Fibroblast of mammary gland (primary cell): ENCODE data around the gene SPRY1.

ENCODE experiments used
- DNase-seq: peaks from one replicate; pipeline ENCODE4 v3.0.0-alpha.2; 2010; ENCODE audit warnings: low read depth
- H3K4me3 ChIP-seq: 2 replicates; pipeline ENCODE4 v1.5.1; 2011; ENCODE audit warnings: low read depth, mild to moderate bottlenecking, low read length, moderate library complexity; ENCODE audit not compliant: control insufficient read depth
- CTCF ChIP-seq: conservative IDR thresholded peaks from 2 replicates; pipeline ENCODE4 v1.5.1; 2011; ENCODE audit warnings: low read depth, low read length, inconsistent platforms; ENCODE audit not compliant: control insufficient read depth, insufficient read depth

Gene SPRY1

GRCh38 chr4:123386609-123387008 is 10.0 kb upstream of the SPRY1 start:
- no peak for TF ChIP-seq CTCF
- no peak for DNase-seq
- H3K4me3 ChIP-seq, result no peak overlapping the region

GRCh38 chr4:123390846-123391456 is 5.6 kb upstream of the SPRY1 start:
- DNase-seq, result peak; percentile 37
- TF ChIP-seq CTCF, result peak; percentile 49
- no peak overlapping the region for H3K4me3 ChIP-seq

GRCh38 chr4:123393721-123394120 is 2.9 kb upstream of the SPRY1 start:
- no peak overlapping the region for H3K4me3 ChIP-seq
- TF ChIP-seq CTCF, result no peak
- DNase-seq, result no peak

GRCh38 chr4:123397144-123398065 is 810 bp downstream of the SPRY1 start:
- H3K4me3 ChIP-seq, result peak overlapping the region; percentile 90
- peak; percentile 42 for DNase-seq
- no peak for TF ChIP-seq CTCF

DNA sequence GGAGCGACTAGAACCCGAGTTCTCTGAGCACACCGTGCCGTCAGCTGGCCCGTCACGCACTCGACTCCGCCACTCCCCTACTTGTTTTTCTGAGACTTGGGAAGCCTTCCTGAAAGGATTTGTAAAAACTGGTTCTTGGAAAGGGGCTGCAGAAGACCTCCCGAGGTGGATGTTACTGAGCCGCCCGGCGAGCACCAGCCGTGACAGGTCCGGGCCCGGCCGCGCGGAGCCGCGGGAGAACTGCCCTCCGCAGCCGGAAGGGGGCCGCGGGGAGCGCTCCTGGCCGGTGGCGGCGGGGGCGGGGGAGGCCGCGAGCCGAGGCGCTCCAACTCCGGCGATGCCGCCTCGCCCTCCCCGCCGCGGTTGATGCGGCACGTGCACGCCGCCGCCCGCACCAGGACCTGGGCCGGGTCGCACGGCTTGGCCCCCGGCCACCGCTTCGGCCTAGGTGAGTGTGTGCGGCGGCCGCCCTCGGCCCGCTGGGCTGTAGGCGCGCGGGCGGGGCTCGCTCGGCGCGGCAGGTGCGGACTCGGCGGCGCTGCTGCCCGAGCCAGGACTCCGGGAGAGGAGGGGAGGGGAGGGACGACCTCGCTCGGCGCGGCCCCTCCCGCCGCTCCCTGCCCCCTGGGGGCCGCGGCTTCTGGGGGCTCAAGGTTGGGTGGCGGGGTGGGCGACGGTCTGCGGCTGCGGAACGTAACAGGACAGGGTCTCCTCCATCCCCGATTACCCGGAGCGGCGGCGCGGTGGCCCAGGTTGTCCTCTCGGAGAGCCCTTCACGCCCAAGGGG is 1.7 kb downstream of the SPRY1 start:
- DNase-seq, result peak; percentile 50
- no peak for TF ChIP-seq CTCF
- H3K4me3 ChIP-seq, result peak overlapping the region; percentile 90

GRCh38 chr4:123398853-123399626 is 2.4 kb downstream of the SPRY1 start:
- peak; percentile 20 for TF ChIP-seq CTCF
- DNase-seq, result peak; percentile 75
- peak overlapping the region; percentile 73 for H3K4me3 ChIP-seq
